Pancreas (tissue), 10 donors: ENCODE results near the gene SMIM14. TPM values are rescaled to one million over a fixed set of nuclear protein-coding genes. Genes with fewer than 3 reads are reported as not detected.
"Not testable (repeated sequence)": the region's sequence is repeated elsewhere in the genome, so short reads cannot be mapped to it uniquely, and the experiment has no call there.

Source experiments
- ATAC-seq, 4 donors: fragments of 200-7000 bp; cut with Tn5 transposase; one replicate each; pipeline versions ENCODE4 v1.8.0 to v1.9.1; 2020; ENCODE audit warnings: mild to moderate bottlenecking in 4 of 4, moderate library complexity in 4 of 4
- DNase-seq, 6 donors: peaks; one replicate each; pipeline ENCODE4 v3.0.0-alpha.2; 2020
- FAIRE-seq: peaks from 2 replicates; lab custom pipeline; 2012; peaks lifted over from hg19 to GRCh38; lab: Jason Lieb, UNC
- H3K27ac ChIP-seq, 4 donors: fragments of 200-600 bp; sonication (generic); 1 replicate in 3 of 4; 2 replicates in 1 of 4; pipeline versions ENCODE4 v1.5.0 to v1.8.0; 2020
- H3K27me3 ChIP-seq, 4 donors: fragments of 200-600 bp; one replicate each; pipeline ENCODE4 v1.8.0; 2021
- H3K36me3 ChIP-seq, 3 donors: fragments of 200-600 bp; sonication (generic) in 1 of 3; one replicate each; pipeline versions ENCODE4 v1.5.0 to v1.8.0; 2020 to 2021
- H3K4me1 ChIP-seq, 3 donors: fragments of 200-600 bp; one replicate each; pipeline ENCODE4 v1.8.0; 2021
- H3K4me3 ChIP-seq, 4 donors: fragments of 200-600 bp; sonication (generic) in 2 of 4; one replicate each; pipeline versions ENCODE4 v1.5.0 to v1.8.0; 2020 to 2021
- H3K9me3 ChIP-seq, 4 donors: fragments of 200-600 bp; one replicate each; pipeline ENCODE4 v1.8.0; 2021
- WGBS, 2 donors: extraction: QIAGEN DNeasy Blood & Tissue Kit; methylation state at CpG; one replicate each; pipeline ENCODE4 v1.1.7; 2013; 5-methylcytosine and 5-hydroxymethylcytosine counted together
- intact Hi-C, 3 donors: fragments of 100-400 bp; cut with DNase I; formaldehyde crosslinking; loops; one replicate each; pipeline versions ENCODE4 v1.11.1 to v1.14.2; 2022
- polyA plus RNA-seq, 2 donors: library from polyadenylated mRNA; stranded (reverse); fragments of 200-250 nt; gene quantifications; one replicate each; pipeline ENCODE4 v1.2.3, GENCODE V29; 2013
- total RNA-seq, 6 donors: library from RNA; stranded (reverse); fragmentation: NEBNext Ultra II Directional in 4 of 6; extraction: Animal tissue kit (Norgen Biotek cat#: 25700) in 4 of 6; gene quantifications; one replicate each; pipeline versions ENCODE4 v1.2.1 to v1.2.4, GENCODE V29; 2021 to 2023
- TF ChIP-seq, protein P1 (sequence below), 4 donors: fragments of 200-600 bp; sonication (generic) in 3 of 4; IDR thresholded peaks; one replicate each; pipeline versions ENCODE4 v1.5.0 to v1.8.0; 2021; ENCODE audit warnings: antibody characterized with exemption in 4 of 4
- donor health status: healthy with polysubstance abuse.
- donor health status: DM: no; HTN: no; CAD: no; lungs with moderate emphysema.
- donor health status: DM: no; HTN: no; CAD: no.
- donor health status: control.
- donor health status: control.
- donor health status: Bipolar disorder and iron deficiency.
- donor health status: DM: yes; HTN: yes; CAD: no.
- donor health status: DM: no; HTN: no; CAD: no.
- donor health status: DM: no; HTN: no; CAD: no.
- donor health status: DM: yes; HTN: yes; CAD: no.

The SMIM14 gene
- total and polyA plus RNA-seq, 8 donors = 14.3 to 53.6 (median 44.5) TPM

DNA sequence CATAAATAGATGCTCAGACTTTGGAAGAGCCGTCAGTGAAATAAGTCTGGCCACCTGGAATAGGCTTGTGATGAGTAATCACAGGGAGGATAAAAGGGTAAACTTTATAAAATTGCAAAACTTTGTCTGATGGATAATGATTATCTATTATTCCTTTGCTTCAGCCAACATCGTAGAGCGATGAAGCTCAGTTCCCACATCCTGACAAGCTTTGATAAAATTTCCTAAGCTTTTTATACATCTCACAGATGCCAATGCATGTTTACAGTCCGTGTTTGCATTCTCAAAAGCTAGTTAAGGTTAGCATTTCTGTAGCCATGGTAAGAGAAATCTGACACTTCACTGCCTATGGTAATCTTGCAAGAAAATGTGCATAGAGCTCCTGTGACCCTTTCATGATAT, 96.1 kb downstream of the SMIM14 start:
- TF ChIP-seq, protein P1, sequence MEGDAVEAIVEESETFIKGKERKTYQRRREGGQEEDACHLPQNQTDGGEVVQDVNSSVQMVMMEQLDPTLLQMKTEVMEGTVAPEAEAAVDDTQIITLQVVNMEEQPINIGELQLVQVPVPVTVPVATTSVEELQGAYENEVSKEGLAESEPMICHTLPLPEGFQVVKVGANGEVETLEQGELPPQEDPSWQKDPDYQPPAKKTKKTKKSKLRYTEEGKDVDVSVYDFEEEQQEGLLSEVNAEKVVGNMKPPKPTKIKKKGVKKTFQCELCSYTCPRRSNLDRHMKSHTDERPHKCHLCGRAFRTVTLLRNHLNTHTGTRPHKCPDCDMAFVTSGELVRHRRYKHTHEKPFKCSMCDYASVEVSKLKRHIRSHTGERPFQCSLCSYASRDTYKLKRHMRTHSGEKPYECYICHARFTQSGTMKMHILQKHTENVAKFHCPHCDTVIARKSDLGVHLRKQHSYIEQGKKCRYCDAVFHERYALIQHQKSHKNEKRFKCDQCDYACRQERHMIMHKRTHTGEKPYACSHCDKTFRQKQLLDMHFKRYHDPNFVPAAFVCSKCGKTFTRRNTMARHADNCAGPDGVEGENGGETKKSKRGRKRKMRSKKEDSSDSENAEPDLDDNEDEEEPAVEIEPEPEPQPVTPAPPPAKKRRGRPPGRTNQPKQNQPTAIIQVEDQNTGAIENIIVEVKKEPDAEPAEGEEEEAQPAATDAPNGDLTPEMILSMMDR (IDR thresholded peaks at IDR 0.05) = no peak
- Histone ChIP-seq H3K9me3 (no peaks in the 10 kb centered on the region), H3K4me1 (peaks cover 5 to 16% (median 7%) of the 10 kb centered on the region in 3 donors), H3K36me3 (no peaks in the 10 kb centered on the region), H3K27ac (no peak overlapping the region), H3K4me3 (no peak overlapping the region), H3K27me3 (no peaks in the 10 kb centered on the region)
- FAIRE-seq (no peak), ATAC-seq (peak in 3 of 4 donors; percentile 14 to 27 (median 21)), DNase-seq (no peak)
- 23 to 25% methylated on average over 4 of the region's 4 CpGs for WGBS, 2 donors
- intact Hi-C loops = no loop called here

DNA sequence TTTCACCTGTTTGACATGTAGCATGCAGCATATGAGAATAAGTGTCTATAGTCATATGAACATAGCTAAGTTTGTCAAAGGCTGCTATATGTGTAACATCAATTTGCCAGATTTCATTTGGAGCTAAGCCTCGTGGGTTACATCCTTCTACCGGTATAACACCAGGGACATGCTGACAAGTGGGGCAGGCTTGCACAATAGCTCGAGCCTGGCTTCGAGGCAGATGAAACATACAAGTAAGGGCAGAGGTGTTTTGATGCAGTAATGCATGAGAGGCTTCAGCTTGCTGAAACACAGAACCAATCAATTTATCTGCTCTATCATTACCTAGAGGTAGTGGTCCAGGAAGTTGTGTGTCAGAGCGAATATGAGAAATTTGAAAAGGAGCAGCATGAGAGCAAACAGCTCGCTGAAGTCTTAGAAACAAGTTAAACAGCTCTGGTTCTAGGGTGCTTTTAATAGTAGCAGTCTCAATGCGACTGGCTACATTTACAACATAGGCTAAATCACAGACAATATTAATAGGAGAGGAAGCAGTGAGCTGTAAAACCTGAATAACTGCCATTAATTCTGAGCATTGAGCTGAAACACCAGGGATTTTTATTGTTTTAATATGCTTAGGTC, 96.6 kb downstream of the SMIM14 start:
- H3K27me3 ChIP-seq = no peaks in the 10 kb centered on the region
- DNase-seq (no peak), ATAC-seq (peak in 3 of 4 donors; percentile 30 to 46 (median 30)), FAIRE-seq (no peak)
- H3K4me1 ChIP-seq = peaks cover 5 to 16% (median 7%) of the 10 kb centered on the region in 3 donors
- H3K36me3 ChIP-seq = no peaks in the 10 kb centered on the region
- no peak overlapping the region for H3K27ac ChIP-seq
- TF ChIP-seq, protein P1 (IDR thresholded peaks at IDR 0.05) = no peak
- intact Hi-C loops = no loop called here
- H3K4me3 ChIP-seq = no peak overlapping the region
- no peaks in the 10 kb centered on the region for H3K9me3 ChIP-seq
- WGBS, 2 donors = 35 to 39% methylated on average over 7 of the region's 7 CpGs

DNA sequence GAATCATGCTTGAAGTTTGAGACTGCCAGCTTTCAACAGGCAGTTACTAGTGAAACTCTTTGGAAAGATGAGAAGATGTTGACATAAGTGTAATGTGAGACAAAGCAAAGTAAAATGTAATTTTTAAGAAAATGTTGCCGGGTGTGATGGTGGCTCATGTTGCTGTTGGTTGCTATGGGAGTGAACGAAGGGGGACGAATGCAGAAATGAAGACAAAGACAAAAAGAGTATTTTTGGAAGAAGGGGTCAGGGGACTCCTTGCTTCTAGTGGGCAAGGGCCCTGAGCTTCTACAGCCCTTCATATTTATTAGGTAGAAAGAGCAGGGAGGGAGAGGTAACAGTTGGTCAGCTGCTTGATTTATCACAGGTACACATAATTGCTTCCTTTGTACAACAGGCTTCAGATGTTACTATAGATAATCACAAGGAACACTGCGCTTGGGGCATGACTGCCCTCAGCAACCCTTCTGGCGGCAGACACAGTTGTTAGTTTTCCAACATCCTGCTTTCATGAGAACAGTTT, 99.5 kb downstream of the SMIM14 start:
- Histone ChIP-seq H3K36me3 (peaks cover 0 to 10% (median 0%) of the 10 kb centered on the region in 3 donors), H3K27me3 (no peaks in the 10 kb centered on the region), H3K4me1 (peaks cover 5 to 16% (median 7%) of the 10 kb centered on the region in 3 donors), H3K4me3 (no peak overlapping the region), H3K9me3 (no peaks in the 10 kb centered on the region), H3K27ac (no peak overlapping the region)
- intact Hi-C loops = no loop called here
- WGBS, 2 donors = 69 to 75% methylated on average over 5 of the region's 5 CpGs
- FAIRE-seq (no peak), ATAC-seq (peak in 3 of 4 donors; percentile 19 to 44 (median 28)), DNase-seq (no peak)
- TF ChIP-seq, protein P1 (IDR thresholded peaks at IDR 0.05) = no peak

DNA sequence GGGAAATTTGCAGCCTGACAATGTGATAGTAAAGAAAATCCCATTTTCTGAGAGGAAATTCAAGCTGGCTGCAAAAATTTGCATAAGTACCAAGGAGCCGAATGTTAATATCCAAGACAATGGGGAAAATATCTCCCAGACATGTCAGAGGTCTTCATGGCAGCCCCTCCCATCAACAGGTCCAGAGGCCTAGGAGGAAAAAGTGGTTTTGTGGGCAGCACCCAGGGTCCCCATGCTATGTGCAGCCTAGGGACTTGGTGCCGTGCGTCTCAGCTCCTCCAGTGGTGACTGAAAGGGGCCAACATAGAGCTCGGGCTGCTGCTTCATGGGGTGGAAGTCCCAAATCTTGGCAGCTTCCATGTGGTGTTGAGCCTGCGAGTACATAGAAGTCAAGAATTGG, 105.1 kb downstream of the SMIM14 start:
- no peaks in the 10 kb centered on the region for H3K9me3 ChIP-seq
- ATAC-seq = no peak
- H3K4me3 ChIP-seq = no peak overlapping the region
- H3K27me3 ChIP-seq = no peaks in the 10 kb centered on the region
- H3K4me1 ChIP-seq = no peaks in the 10 kb centered on the region
- WGBS, 2 donors = 98 to 100% methylated on average over 5 of the region's 5 CpGs
- no peak overlapping the region for H3K27ac ChIP-seq
- TF ChIP-seq, protein P1 (IDR thresholded peaks at IDR 0.05) = no peak
- no peak for FAIRE-seq
- intact Hi-C loops = no loop called here
- no peak for DNase-seq
- peaks cover 0 to 13% (median 0%) of the 10 kb centered on the region in 3 donors for H3K36me3 ChIP-seq

DNA sequence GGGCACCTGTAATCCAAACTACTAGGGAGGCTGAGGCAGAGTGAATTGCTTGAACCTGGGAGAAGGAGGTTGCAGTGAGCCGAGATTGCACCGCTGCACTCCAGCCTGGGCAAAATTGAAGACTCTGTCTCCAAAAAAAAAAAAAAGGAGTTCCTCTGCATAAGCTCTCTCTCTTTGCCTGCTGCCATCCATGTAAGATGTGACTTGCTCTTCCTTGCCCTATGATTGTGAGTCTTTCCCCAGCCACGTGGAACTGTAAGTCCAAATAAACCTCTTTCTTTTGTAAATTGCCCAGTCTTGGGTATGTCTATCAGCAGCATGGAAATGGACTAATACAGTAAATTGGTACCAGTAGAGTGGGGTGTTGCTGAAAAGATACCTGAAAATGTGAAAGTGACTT, 106.4 kb downstream of the SMIM14 start:
- H3K4me1 ChIP-seq, intact Hi-C loops, H3K27ac ChIP-seq, DNase-seq, H3K27me3 ChIP-seq, H3K9me3 ChIP-seq, ATAC-seq, H3K4me3 ChIP-seq, FAIRE-seq: not testable (repeated sequence)
- WGBS, 2 donors = 77 to 85% methylated on average over 3 of the region's 3 CpGs
- peaks cover 0 to 13% (median 0%) of the 10 kb centered on the region in 3 donors for H3K36me3 ChIP-seq
